ENCODE measurements around the gene MAL.

MAL gene

DNA sequence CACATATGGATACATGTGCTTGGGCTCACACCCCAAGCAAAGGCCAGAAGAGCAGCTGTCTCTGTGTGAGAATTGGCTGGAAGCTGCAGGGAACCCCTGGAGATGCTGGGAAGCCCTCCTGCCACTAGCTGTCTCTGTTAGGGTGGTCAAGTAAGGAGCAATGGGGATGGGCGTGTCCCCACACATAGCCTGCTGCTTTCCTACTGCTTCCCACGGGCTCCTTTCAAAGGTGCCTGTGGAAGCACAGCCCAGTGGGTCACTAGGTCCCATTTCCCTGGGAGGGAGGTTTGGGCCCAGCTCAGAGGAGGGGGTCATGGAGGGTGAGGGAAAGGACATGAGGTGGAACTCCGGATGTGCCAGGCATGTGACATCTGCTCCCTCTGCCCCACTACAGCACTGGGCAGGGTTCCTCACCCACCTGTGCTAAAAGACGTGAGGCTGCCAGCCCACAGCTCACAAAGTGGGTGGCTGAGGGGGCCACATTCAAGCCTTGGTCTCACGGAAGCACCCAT lies 24.4 kb upstream of the MAL start:
- H3K4me3 ChIP-seq (replicated peaks; ENCODE audit: low read depth, low read length) = no peak overlapping the region
- no peak for DNase-seq (ENCODE audit: extremely low read depth, insufficient read length)
- H3K36me3 ChIP-seq (ENCODE audit: control insufficient read depth, insufficient read depth, low read length) = no peaks in the 10 kb centered on the region
- no peaks in the 10 kb centered on the region; the same call in 1 of the 2 replicates for H3K27me3 ChIP-seq (replicated peaks; ENCODE audit: control insufficient read depth, insufficient read depth, low read length)
- TF ChIP-seq, protein P1, sequence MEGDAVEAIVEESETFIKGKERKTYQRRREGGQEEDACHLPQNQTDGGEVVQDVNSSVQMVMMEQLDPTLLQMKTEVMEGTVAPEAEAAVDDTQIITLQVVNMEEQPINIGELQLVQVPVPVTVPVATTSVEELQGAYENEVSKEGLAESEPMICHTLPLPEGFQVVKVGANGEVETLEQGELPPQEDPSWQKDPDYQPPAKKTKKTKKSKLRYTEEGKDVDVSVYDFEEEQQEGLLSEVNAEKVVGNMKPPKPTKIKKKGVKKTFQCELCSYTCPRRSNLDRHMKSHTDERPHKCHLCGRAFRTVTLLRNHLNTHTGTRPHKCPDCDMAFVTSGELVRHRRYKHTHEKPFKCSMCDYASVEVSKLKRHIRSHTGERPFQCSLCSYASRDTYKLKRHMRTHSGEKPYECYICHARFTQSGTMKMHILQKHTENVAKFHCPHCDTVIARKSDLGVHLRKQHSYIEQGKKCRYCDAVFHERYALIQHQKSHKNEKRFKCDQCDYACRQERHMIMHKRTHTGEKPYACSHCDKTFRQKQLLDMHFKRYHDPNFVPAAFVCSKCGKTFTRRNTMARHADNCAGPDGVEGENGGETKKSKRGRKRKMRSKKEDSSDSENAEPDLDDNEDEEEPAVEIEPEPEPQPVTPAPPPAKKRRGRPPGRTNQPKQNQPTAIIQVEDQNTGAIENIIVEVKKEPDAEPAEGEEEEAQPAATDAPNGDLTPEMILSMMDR (IDR thresholded peaks at IDR 0.05; ENCODE audit: insufficient read depth, low read length, poor library complexity, severe bottlenecking) = no peak

DNA sequence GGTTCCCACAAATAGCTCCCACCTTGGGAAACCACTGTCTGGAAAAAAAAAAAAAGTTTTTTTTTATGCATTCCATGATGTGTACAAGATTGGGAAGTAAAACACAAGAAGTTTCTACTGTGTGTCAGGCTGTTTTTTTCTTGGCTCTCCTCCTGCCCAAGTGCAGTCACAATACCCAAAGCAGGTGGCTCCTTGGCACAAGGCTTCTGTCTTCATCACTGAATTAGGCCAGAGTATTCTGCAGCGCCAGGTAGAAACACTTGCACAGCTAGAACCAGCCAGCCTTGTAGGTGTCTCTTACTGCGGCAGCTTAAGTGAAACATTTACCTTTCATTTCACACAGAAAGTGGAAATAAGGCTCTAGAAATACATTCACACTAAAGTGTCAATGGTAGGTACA lies 23.8 kb upstream of the MAL start:
- DNase-seq (ENCODE audit: extremely low read depth, insufficient read length) = no peak
- H3K4me3 ChIP-seq (replicated peaks; ENCODE audit: low read depth, low read length) = no peak overlapping the region
- H3K36me3 ChIP-seq (ENCODE audit: control insufficient read depth, insufficient read depth, low read length) = no peaks in the 10 kb centered on the region
- H3K27me3 ChIP-seq (replicated peaks; ENCODE audit: control insufficient read depth, insufficient read depth, low read length) = no peaks in the 10 kb centered on the region; the same call in 1 of the 2 replicates
- TF ChIP-seq, protein P1 (IDR thresholded peaks at IDR 0.05; ENCODE audit: insufficient read depth, low read length, poor library complexity, severe bottlenecking) = no peak

DNA sequence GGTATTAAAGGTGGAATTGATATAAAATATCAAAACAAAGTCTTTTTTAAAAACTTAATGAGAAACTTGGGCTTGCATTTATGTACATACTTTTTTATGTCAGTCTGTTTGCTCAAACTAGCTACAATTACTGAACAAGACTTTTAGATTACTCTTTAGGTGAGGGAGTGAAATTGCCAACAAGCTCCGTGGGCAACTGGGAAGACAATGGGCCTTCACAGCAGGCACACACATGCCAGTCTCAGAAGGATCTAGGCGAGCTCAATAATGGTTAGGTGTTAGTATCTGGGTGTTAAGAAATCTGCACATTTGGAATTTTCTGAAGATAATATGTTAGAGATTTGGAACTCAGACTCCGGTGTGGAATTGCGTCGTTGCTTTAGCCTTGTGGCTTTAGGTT lies 23.0 kb upstream of the MAL start:
- Histone ChIP-seq H3K36me3 (ENCODE audit: control insufficient read depth, insufficient read depth, low read length) (no peaks in the 10 kb centered on the region), H3K27me3 (replicated peaks; ENCODE audit: control insufficient read depth, insufficient read depth, low read length) (no peaks in the 10 kb centered on the region), H3K4me3 (replicated peaks; ENCODE audit: low read depth, low read length) (no peak overlapping the region)
- no peak for DNase-seq (ENCODE audit: extremely low read depth, insufficient read length)
- TF ChIP-seq, protein P1 (IDR thresholded peaks at IDR 0.05; ENCODE audit: insufficient read depth, low read length, poor library complexity, severe bottlenecking) = no peak

DNA sequence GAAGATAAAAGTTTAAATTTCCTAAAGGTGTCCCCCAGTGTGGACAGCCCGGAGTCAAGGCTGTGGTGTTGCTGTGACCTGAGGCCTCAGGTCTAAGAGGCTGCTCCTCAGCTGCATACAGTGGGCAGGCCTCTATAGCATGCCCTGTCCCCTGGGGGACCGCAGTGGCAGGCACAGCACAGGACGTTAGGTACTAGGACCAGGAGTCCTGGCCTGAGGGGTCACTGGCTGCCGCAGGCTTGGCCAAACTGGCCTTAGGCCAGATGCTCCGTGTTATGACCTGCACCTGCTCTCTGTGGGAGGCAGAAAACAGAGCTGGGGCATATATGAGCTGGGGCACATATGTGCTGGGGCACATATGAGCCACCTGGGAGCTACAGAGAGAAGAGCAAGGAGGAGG lies 21.2 kb upstream of the MAL start:
- no peak for DNase-seq (ENCODE audit: extremely low read depth, insufficient read length)
- H3K36me3 ChIP-seq (ENCODE audit: control insufficient read depth, insufficient read depth, low read length) = no peaks in the 10 kb centered on the region
- H3K4me3 ChIP-seq (replicated peaks; ENCODE audit: low read depth, low read length) = no peak overlapping the region
- no peaks in the 10 kb centered on the region for H3K27me3 ChIP-seq (replicated peaks; ENCODE audit: control insufficient read depth, insufficient read depth, low read length)
- TF ChIP-seq, protein P1 (IDR thresholded peaks at IDR 0.05; ENCODE audit: insufficient read depth, low read length, poor library complexity, severe bottlenecking) = no peak

DNA sequence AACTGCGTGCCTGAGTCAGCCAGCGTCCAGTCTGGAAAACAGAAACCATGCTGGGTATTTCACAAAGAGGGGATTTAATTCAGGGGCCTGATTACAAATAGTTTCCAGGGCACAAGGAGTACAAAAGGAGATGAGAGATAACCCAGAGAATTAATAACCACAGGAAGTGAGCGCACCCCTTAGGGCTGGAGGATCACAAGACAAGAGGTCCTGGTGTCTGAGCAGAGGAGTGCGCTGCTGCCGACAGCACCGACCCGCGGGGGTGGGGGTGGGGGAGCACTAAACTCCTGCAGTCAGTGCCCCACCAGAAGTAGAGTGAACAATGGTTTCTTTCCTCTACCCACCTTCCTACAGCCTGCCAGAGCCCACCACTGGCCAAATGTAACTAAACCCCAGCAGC lies 20.8 kb upstream of the MAL start:
- H3K36me3 ChIP-seq (ENCODE audit: control insufficient read depth, insufficient read depth, low read length) = no peaks in the 10 kb centered on the region
- TF ChIP-seq, protein P1 (IDR thresholded peaks at IDR 0.05; ENCODE audit: insufficient read depth, low read length, poor library complexity, severe bottlenecking) = no peak
- no peak overlapping the region for H3K4me3 ChIP-seq (replicated peaks; ENCODE audit: low read depth, low read length)
- H3K27me3 ChIP-seq (replicated peaks; ENCODE audit: control insufficient read depth, insufficient read depth, low read length) = no peaks in the 10 kb centered on the region
- no peak for DNase-seq (ENCODE audit: extremely low read depth, insufficient read length)

DNA sequence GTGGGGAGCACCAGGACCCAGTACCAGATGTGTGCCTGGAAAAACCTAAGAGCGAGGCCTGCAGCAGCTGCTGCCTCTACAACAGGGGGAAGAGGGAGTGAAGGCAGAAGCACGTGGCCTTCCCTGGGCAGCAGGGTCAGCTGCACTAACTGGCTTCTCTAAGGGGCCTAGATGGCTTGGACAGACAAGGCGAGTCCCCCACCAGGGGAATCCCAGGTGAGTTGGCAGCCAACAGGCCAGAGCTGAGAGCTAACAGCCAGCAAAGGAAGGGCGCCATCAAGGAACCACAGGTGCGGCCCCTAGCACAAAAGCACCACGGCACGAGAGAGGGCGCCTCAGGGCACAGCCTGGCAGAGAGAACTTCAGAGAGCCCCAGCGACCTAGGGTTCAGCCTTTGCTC lies 19.8 kb upstream of the MAL start:
- H3K36me3 ChIP-seq (ENCODE audit: control insufficient read depth, insufficient read depth, low read length) = no peaks in the 10 kb centered on the region
- H3K27me3 ChIP-seq (replicated peaks; ENCODE audit: control insufficient read depth, insufficient read depth, low read length) = no peaks in the 10 kb centered on the region
- no peak for DNase-seq (ENCODE audit: extremely low read depth, insufficient read length)
- TF ChIP-seq, protein P1 (IDR thresholded peaks at IDR 0.05; ENCODE audit: insufficient read depth, low read length, poor library complexity, severe bottlenecking) = no peak
- H3K4me3 ChIP-seq (replicated peaks; ENCODE audit: low read depth, low read length) = no peak overlapping the region

All from GM06990 (cell line).